Testis (tissue), 2 donors: ENCODE results near the gene ZNF32.

Experiments
- CTCF ChIP-seq, 3 experiments: fragments of 450-650 bp in 2 of 3; fragments of 200-600 bp in 1 of 3; sonication (generic) in 1 of 3; IDR thresholded peaks; one replicate each; pipeline ENCODE4 v1.5.1; 2016 to 2019; ENCODE audit warnings: antibody characterized with exemption in 3 of 3, mild to moderate bottlenecking in 2 of 3, moderate library complexity in 1 of 3
- POLR2A ChIP-seq: fragments of 450-650 bp; IDR thresholded peaks from one replicate; pipeline ENCODE4 v1.6.1; 2017; ENCODE audit warnings: antibody characterized with exemption, mild to moderate bottlenecking, moderate library complexity

- no peak for TF ChIP-seq CTCF (IDR thresholded peaks at IDR 0.05)
- no peak for TF ChIP-seq POLR2A
Observed at GRCh38 chr10:43679509-43679908, 30.8 kb upstream of the ZNF32 start.
